Measurements from ENCODE around the gene GGT6.

Gene GGT6

GRCh38 chr17:4520060-4520893, 40.1 kb downstream of the GGT6 start:
- no peak for DNase-seq

- DNase-seq = no peak
Measured at GRCh38 chr17:4519361-4519788, 41.0 kb downstream of the GGT6 start.

- no peak for DNase-seq
Measured at GRCh38 chr17:4518901-4519300, 41.5 kb downstream of the GGT6 start.

GRCh38 chr17:4516735-4517134, 43.6 kb downstream of the GGT6 start:
- DNase-seq = no peak

- no peak for DNase-seq
Measured at GRCh38 chr17:4515501-4515900, 44.9 kb downstream of the GGT6 start.

- no peak for DNase-seq
Measured at GRCh38 chr17:4514779-4515178, 45.6 kb downstream of the GGT6 start.

GRCh38 chr17:4514206-4514605, 46.2 kb downstream of the GGT6 start:
- no peak for DNase-seq

GRCh38 chr17:4513113-4514032, 47.0 kb downstream of the GGT6 start:
- no peak for DNase-seq

- no peak for DNase-seq
Measured at GRCh38 chr17:4512156-4513112, 47.9 kb downstream of the GGT6 start.

GRCh38 chr17:4511199-4511932, 49.0 kb downstream of the GGT6 start:
- DNase-seq = no peak

GRCh38 chr17:4510618-4510941, 49.8 kb downstream of the GGT6 start:
- DNase-seq = no peak

- DNase-seq = no peak
Measured at GRCh38 chr17:4509923-4510617, 50.3 kb downstream of the GGT6 start.

- no peak for DNase-seq
Measured at GRCh38 chr17:4509401-4509800, 51.0 kb downstream of the GGT6 start.

GRCh38 chr17:4508207-4508606, 52.2 kb downstream of the GGT6 start:
- DNase-seq = no peak

- no peak for DNase-seq
Measured at GRCh38 chr17:4507361-4508111, 52.8 kb downstream of the GGT6 start.

Measured in stimulated activated CD4-positive, alpha-beta T cell treated with anti-CD3 and anti-CD28 coated beads, Interleukin-4, amount 100 ng/mL, for 24 hours (primary cell).